DMS53 treated with DMSO at 0.1 percent for 48 hours (cell line): ENCODE results near the gene ATF5.
"Not testable (repeated sequence)": the region's sequence is repeated elsewhere in the genome, so short reads cannot be mapped to it uniquely, and the experiment has no call there.

Source experiments
- DNase-seq: peaks from one replicate; lab custom pipeline; 2025; ENCODE audit not compliant: unreplicated experiment; lab: John Stamatoyannopoulos, UW

ATF5 gene

DNA sequence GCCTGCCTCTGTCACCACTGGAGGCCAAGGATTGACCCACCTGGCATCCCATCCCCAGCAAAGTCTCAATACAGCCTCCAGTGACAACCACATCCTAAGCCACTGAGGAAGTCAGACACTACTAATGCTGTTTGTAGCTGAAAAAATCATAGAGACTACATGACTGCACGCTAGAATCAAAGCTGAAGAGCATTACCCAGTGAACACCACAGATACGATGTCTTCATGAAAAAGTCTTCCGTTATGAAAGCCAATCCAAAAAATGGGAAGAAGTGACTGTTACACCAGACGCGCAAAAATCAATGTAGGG lies 11.4 kb downstream of the ATF5 start:
- no peak for DNase-seq

DNA sequence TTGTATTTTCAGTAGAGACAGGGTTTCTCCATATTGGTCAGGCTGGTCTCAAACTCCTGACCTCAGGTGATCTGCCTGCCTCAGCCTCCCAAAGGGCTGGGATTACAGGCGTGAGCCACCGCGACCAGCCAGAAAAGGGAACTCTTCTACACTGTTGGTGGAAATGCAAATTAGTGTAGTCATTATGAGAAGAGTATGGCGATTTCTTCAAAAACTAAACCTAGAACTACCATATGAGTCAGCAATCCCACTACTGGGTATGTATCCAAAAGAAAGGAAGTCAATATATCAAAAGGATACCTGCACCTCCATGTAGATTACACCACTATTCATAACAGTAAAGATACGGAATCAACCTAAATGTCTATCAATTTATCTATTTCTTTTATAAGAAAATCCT lies 15.6 kb downstream of the ATF5 start:
- DNase-seq: not testable (repeated sequence)

DNA sequence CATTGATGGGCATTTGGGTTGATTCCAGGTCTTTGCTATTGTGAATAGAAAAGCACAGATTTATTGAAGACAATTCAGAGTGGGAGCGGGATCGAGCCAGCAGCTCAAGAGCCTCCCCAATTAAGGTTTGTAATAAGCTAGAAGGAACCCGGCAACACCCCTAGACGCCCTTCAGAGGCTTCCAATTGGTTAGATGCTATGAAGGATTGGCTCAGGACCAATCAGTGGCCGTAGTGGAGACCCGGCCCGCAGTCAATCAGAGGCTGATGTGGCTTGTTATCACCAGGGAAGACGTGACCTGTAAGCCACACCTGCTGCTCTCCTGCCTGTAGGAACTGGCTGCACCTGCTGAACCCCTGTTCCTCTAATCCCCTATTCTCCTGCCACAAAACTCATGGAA lies 17.4 kb downstream of the ATF5 start:
- no peak for DNase-seq

DNA sequence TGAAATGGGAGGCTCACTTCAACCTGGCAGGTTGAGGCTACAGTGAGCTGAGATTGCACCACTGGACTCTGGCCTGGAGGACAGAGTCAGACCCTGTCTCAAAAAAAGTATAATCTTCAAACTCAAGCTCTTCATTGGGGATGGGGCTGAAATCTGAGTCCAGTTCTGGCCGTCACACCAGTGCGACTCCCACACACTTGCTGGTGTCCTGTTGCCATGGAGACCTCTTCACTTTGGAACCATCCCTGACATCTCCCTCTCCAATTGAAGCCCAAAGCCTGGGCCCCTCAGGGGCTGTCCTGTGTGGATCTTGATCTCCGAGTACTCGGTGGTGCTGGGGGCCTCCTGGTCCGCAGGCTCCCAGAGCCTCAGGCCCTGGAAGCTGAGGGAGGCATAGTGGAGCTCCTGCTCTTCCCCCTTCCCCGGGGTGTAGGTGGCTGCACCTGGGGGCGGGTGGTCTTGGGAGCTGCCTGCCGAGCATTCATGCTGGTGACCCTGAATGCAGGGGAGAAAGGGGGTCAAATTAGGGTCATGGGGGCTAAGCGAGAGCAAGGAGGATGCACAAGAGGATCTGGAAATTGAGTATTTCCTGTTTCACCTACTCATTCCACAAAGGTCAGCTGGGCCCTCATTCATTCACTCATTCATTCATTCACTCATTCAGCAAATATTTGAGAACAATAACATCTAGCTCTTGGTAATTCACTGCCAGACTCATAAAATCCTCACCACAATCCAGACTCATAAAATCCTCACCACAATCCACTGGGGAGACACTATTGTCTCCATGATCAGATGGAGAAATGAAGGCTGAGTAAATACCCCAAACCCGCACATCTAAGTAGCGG lies 21.0 kb downstream of the ATF5 start:
- DNase-seq: no peak

DNA sequence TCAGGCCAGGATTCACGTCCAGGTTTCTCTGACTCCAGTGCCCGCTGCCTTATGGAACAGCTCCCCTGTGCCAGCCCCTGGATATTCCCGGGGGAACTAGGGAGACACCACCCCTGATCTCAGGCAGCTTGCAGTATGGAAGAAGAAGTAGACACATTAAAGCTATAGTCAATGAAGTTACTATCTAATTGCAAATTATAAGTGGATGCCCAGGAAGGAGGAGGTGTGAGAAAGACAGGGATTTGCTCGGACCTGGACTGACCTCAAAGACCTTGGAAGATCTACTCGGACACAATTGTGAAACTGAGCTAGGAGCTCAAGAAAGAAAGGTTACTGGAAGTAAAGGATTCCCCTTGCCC lies 21.6 kb downstream of the ATF5 start:
- DNase-seq: no peak

DNA sequence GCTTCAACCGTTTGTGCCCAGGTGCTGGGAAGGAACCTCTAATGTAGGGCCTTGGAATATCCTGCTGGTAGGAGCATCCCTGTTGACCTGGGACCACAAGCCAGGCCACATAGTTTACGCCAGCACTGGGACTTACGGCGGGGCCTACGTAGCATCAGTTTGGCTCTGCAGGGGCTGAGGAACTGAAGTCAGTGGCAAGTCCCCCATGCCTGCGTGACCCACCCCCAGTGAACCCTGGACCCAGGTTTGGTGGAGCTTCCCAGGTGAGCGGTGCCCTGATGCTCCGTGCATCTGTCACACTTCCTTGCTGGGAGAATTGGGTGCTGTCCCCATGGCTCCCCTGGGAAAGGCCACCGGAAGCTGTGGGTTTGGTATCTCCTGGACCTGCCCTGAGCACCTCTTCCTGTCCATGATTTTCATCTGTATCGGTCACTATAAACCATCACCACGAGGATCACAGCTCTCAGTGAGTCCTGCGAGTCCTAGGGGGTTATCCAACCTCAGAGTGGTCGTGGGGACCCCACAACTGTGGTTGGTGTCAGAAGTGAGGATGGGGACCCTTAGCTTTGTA lies 22.0 kb downstream of the ATF5 start:
- no peak for DNase-seq

DNA sequence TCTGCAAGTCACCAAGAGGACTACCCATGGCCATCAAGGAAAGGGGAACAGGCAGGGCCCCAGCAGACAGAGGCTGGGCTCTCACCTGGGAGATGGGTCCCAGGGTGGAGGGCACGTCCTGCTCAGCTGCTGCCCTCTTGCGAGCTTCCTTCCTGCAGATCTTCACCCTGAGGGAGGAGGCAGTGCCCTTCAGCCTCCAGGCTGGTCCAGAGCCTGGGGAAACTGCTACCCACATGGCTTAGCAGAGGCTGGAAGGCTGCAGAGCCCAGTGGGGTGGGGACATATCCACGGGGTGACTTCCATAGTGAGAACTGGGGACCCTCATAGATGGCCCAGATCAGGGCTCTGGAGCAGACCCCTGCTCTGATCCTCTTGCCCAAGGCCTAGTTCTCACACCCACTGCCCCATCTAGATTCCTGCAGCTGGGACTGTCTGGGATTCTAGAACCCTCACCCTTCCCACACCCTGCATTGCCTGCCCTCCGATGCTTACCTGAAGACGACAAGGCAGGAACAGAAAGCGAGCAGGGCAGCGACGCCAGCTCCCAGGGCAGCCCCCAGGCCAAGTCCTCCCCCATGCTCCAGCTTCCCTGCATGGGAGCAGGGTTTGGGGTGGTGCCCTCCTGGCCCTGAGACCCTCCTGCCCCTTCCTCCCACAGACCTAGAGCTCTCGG lies 22.9 kb downstream of the ATF5 start:
- no peak for DNase-seq

DNA sequence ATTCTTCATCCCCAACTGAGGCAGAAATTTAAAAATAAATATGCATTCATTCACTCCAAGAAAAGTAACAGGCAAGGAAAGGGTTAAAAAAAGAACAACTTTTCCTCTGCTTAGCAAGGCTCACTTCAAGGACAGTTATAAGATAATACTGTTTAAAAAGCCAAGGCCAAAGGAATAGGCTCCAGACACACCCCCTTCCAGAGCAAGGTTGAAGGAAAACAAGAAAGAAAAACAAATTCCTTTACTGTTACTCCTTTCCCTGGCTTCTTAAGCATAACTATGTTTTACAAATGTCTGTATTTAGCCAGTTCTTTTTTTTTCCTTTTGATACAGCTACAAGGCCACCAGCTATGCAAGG lies 23.5 kb downstream of the ATF5 start:
- DNase-seq: no peak

DNA sequence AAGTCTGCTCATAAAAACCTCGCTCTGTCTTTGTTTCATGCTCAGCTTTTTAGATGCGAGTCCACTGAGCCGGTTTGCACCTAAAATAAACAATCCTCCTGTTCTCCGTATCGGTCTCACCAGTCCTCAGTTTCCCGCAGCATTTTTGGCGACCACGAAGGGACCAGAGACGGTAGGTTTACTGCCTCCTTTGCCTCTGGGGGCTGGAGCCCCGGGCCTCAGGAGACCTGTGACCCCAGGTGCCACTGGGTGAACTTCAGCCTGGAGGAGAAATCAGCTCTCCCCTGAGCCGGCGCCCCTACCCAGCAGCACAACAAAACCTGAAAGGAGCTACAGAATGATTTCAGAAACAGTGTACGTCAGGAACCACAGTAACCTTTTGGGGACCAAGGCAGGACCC lies 23.9 kb downstream of the ATF5 start:
- DNase-seq: no peak

DNA sequence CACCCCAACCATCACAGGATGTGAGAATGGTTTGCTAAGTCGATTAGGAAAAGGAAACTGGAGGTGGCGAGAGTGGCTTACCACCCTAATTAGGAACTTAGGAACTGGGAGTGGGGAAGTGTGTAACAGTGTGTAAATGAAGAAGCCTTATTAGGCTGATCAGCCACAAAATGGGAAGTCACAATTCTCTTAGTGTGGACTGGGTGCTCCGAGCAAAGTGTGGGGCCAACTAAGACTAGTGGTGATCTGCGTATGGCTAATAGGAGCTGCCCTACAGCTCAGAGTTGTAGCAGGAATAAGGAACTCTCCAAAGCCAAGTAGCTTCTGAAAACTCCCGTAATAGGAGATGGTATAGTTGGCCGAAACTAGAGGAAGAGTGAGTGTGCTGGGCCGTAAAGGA lies 24.4 kb downstream of the ATF5 start:
- no peak for DNase-seq

DNA sequence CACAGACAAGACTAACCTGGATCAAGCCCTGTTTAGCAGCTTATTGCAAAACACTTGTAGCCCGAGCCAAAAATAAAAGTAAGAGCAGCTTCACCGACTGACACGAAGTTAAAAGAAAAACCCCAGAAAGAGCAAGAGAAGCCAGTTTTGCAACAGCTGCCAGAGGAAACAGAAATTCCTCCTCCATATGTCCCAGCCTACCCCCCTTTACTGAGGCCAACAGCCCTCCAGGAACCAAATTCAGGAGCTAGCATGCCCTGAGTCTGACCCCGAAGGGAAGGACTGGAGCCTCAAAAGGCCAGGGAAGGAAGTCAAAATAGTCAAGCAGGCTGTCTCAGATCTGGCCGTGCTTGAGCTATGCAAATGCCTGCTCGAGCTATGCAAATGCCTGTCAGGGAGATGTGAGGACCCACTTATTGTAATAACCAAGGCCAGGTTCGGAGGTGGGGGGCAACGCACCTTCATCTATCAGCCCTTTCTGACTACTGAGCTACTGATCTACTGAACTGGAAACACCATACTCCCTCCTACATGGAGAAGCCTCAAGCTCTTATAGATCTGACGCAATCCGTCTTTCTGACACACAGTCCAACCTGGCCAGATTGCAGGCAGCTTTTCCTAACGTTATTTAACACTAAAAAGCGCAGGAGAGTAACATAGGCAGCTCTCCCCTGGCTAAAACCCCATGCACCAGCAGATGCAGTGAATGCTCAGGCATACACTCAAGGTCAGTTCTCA lies 25.3 kb downstream of the ATF5 start:
- DNase-seq: no peak

DNA sequence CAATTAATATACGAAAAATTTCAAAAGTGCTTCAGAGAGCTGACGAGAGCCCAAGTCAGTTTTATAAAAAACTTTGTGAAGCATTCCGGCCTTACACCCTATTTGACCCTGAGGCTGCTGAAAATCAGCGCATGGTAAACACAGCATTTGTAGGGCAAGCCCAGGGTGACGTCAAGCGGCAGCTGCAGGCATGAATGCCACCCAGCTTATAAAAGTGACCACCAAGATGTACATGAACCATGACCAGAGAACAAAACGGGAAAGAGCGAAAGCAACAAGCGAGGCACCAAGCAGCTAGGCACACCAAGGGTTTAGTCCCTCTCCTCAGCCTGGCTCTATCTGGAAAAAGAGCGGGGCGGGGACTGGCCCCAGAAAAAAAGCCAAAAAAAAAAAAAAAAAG lies 25.9 kb downstream of the ATF5 start:
- peak; percentile 11 for DNase-seq

DNA sequence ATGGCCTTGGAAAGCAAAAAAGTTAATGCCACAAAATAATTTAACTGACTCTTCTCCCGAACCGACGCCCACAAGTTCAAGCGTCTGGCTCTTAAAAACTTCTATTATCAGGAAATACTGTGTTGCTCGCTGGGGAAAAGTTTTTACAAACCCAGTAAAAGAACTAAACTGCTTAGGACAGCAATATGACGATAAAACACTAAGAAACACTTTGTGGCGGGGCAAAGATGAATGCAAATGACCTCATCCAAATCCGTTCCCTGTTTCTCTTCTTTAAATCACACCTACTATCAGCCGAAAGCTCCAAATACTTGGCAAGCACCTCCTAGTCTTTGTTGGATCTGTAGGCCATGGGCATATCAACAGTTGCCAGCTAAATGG lies 27.1 kb downstream of the ATF5 start:
- no peak for DNase-seq

DNA sequence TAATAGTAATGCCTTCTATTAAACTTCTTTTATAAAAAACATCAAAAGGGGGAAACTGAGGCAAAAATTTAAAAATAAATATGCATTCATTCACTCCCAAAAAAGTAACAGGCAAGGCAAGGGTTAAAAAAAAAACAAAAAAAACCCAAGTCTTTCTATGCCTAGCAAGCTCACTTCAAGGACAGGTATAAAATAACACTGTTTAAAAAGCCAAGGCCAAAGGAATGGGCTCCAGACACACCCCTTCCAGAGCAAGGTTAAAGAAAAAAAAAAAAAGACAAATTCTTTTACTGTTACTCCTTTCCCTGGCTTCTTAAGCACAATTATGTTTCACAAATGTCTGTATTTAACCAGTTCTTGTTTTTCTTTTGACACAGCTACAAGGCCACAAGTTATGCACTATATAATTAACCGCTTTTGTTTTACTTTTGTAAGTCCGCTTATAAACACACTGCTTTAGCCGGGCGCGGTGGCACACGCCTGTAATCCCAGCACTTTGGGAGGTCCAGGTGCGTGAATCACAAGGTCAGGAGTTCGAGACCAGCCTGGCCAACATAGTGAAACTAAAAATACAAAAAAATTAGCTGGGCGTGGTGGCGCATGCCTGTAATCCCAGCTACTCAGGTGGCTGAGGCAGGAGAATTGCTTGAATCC lies 28.4 kb downstream of the ATF5 start:
- DNase-seq: no peak

DNA sequence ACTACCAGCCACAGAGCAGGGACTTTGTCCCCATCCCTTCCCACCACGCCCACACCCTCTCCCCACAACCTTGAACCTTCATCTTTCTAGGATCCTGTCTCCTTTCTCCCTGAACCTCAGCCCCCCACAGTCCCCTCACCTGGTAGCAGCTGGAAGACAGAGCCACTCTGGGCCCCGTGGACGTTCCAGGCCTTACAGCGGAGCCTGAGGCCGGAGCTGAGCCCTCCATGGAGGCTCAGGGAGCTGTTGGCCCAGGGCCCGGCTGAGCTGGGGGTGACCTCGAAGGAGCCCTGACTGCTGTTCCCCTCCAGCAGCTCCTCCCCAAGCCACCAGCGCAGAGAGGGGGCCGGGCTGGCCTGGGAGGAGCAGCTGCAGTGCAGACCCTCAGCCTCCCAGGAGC lies 29.1 kb downstream of the ATF5 start:
- not testable (repeated sequence) for DNase-seq

DNA sequence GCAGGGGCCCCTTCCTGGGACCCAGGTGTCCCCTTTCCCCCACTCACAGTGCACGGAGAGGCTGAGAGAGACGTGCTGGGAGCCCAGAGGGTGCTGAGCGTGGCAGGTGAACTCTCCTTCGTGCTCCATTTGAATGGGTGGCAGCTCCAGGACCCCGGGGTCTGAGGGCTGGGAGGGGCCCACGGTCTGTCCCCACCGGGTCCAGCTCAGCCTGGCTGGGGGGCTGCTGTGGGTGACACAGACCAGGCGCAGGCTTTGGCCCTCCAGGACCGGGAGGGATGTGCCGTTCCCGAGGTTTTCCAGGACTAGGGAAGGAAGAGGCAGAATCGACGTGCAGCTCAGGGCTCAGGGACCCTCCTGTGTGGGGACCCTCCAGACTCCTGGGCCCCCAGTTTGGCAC lies 29.6 kb downstream of the ATF5 start:
- not testable (repeated sequence) for DNase-seq

DNA sequence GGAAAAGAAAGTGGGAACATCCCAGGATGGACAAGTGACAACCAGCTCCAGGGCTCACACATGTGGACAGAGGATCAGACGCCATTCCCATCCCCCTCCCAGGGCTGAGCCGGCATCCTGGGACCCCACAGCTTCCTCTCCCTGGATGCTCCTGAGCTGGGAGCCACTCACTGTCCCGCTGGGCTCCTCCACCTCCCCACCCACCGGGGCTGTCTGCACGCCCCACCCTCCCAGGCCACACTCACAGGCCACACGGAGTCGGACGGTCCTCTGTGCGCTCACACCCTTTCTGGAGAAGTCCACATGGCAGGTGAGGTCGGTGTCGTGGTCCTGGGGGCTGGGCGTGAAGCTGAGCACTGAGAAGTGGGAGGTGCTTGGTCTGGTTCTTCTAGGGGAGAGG lies 30.9 kb downstream of the ATF5 start:
- DNase-seq: not testable (repeated sequence)

DNA sequence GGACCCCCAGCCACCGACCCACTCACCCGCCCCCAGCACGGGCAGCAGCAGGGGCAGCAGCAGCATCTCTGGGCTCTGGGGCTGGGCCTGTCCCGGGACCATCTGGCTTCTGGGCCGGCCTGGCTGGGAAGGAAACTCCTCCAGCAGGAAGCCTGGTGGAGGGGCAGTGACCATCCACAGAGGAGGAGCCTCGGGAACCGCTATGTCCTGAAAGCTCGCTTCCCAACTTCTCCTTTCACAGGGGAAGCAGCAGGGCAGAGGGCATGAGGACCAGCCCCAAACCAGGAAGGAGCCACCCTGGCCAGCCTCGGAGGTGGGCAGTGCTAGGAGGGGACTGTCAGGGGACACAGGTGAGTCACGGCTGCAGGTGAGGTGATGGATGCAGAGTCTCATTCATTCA lies 32.0 kb downstream of the ATF5 start, which contains the start of gene SIGLEC11:
SIGLEC11 (minus strand) TSS at position 193 of the 400 bp plus-strand sequence; CDS start at position 102, 91 bp downstream.
- not testable (repeated sequence) for DNase-seq

DNA sequence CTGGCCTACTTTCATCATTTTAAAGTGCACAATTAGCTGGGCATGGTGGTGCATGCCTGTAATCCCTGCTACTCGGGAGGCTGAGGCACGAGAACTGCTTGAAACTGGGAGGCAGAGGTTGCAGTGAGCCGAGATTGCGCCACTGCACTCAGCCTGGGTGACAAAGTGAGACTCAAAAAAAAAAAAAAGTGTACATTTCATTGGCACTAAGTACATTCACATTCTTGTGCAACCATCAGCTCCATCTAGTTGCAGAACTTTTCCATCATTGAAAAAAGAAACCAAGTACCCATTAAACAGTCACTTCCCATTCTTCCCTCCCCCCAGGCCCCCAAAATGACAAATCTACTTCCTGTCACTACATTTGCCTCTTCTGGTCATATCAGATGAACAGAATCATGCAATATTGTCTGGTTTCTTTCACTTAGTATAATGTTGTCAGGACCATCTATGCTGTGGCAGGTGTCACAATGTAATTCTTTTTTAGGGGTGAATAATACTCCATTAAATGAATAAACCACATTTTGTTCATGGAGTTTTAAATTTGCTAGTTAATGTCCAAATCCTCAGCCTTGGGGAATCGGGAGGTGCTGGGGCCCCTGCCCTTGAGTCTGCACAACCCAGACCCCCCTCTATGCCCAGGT lies 39.4 kb downstream of the ATF5 start:
- no peak for DNase-seq

DNA sequence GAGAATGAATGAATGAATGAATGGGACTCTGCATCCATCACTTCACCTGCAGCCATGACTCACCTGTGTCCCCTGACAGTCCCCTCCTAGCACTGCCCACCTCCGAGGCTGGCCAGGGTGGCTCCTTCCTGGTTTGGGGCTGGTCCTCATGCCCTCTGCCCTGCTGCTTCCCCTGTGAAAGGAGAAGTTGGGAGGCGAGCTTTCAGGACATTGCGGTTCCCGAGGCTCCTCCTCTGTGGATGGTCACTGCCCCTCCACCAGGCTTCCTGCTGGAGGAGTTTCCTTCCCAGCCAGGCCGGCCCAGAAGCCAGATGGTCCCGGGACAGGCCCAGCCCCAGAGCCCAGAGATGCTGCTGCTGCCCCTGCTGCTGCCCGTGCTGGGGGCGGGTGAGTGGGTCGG lies 40.4 kb downstream of the ATF5 start:
- DNase-seq: not testable (repeated sequence)

DNA sequence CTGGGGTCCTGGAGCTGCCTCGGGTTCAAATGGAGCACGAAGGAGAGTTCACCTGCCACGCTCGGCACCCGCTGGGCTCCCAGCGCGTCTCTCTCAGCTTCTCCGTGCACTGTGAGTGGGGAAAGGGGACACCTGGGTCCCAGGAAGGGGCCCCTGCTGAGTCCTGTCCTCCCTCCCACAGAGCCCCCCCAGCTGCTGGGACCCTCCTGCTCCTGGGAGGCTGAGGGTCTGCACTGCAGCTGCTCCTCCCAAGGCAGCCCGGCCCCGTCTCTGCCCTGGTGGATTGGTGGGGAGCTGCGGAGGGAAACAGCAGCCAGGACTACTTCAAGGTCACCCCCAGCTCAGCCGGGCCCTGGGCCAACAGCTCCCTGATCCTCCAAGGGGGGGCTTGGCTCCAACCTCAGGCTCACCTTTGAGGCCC lies 43.0 kb downstream of the ATF5 start:
- DNase-seq: no peak
